ENCODE data around the gene DPYD.

DPYD gene

GRCh38 chr1:97577613-97578012, 343.2 kb downstream of the DPYD start:
- no peak for DNase-seq
- in situ Hi-C loops (cut with MboI; ENCODE audit: low pct_unique_long_range_greater_than_20kb, low sequenced_read_pairs) = no loop called here

DNA sequence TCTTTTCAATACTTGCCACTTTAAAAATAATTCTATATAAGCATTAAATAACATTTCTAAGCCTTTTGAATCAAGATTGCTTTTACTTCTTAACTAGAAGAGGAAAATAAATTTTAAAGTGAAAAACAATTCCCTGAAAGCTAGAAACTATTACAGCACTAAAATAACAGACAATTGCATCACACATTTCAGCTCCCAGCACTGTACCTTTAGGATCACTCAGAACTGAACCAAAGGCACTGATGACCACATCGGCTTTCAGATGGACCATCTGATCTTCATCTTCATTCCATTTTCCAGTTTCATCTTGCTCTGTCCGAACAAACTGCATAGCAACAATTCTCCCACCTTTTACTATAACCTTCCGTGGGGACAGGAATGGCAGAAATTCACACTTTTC, 347.3 kb downstream of the DPYD start:
- in situ Hi-C loops (cut with MboI; ENCODE audit: low pct_unique_long_range_greater_than_20kb, low sequenced_read_pairs) = no loop called here
- no peak for DNase-seq

- in situ Hi-C loops (cut with MboI; ENCODE audit: low pct_unique_long_range_greater_than_20kb, low sequenced_read_pairs) = no loop called here
- no peak for DNase-seq
These were observed 348.3 kb downstream of the DPYD start for GRCh38 chr1:97572561-97572960.

GRCh38 chr1:97571760-97572159, 349.1 kb downstream of the DPYD start:
- in situ Hi-C loops (cut with MboI; ENCODE audit: low pct_unique_long_range_greater_than_20kb, low sequenced_read_pairs) = no loop called here

DNA sequence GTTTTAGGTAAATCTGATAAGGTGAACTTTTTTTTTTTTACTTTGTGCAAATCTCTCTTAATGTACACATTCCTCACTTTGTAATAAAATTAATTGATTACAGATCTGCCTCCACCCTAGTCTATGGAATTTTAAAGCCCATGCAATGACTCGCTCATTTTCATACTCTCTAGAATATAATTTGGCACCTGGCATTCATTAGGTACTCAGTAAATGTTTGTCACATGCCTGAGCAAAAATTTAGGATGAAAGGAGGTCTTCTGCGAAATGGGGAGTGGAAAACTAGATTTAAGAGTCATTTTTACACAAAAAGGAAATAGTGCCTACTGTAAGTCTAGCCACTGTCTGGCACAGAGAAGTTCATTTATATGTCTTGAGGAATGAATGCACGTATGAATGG, 350.1 kb downstream of the DPYD start:
- in situ Hi-C loops (cut with MboI; ENCODE audit: low pct_unique_long_range_greater_than_20kb, low sequenced_read_pairs) = no loop called here
- DNase-seq = no peak

More at GRCh38 chr1:97571760-97572159, 349.1 kb downstream of the DPYD start:
- DNase-seq = no peak

- in situ Hi-C loops (cut with MboI; ENCODE audit: low pct_unique_long_range_greater_than_20kb, low sequenced_read_pairs) = no loop called here
- DNase-seq = no peak
These were observed 353.7 kb downstream of the DPYD start for GRCh38 chr1:97567000-97567749.

- in situ Hi-C loops (cut with MboI; ENCODE audit: low pct_unique_long_range_greater_than_20kb, low sequenced_read_pairs) = no loop called here
- DNase-seq = no peak
These were observed 354.9 kb downstream of the DPYD start for GRCh38 chr1:97565886-97566285.

DNA sequence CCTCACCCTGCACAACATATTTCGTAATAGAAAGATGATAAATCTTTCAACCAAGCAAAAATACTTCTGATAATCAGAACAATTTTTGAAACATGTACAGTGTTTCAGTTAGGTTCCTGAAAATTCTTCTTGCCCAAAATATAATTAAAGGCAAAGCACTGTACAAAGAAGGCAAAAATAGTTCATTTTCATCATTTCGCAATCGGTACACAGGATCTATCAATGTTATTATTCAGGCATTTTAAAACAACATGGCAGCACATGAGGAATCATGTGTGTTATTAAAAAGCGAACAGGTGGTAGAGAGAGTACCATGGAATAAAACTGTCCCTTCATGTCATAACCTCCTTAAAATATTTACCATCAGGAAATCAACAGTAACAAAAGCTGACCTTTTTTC, 356.9 kb downstream of the DPYD start:
- no peak for DNase-seq
- in situ Hi-C loops (cut with MboI; ENCODE audit: low pct_unique_long_range_greater_than_20kb, low sequenced_read_pairs) = no loop called here

GRCh38 chr1:97562081-97562480, 358.8 kb downstream of the DPYD start:
- in situ Hi-C loops (cut with MboI; ENCODE audit: low pct_unique_long_range_greater_than_20kb, low sequenced_read_pairs) = no loop called here
- no peak for DNase-seq

DNA sequence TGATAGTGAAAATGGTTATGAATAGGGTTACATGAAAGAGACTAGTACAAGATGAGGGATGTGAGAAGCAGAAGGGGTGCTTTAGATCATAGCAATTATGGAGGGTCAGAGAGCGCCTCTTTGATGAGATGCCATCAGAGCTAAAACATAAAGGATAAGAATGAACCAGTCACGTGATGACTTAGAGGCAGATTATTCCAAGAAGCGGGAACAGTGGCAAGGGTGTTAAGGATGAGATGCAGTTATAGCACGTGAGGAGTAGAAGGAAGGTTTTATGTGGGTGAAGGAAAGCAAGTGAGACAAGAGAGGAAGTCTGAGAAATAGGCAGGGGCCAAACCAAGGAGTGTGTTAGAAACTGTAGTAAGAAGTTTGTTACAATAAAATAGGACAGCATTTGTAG, 360.1 kb downstream of the DPYD start:
- in situ Hi-C loops (cut with MboI; ENCODE audit: low pct_unique_long_range_greater_than_20kb, low sequenced_read_pairs) = no loop called here
- DNase-seq = no peak

- no peak for DNase-seq
- in situ Hi-C loops (cut with MboI; ENCODE audit: low pct_unique_long_range_greater_than_20kb, low sequenced_read_pairs) = no loop called here
These were observed 366.9 kb downstream of the DPYD start for GRCh38 chr1:97553971-97554370.

DNA sequence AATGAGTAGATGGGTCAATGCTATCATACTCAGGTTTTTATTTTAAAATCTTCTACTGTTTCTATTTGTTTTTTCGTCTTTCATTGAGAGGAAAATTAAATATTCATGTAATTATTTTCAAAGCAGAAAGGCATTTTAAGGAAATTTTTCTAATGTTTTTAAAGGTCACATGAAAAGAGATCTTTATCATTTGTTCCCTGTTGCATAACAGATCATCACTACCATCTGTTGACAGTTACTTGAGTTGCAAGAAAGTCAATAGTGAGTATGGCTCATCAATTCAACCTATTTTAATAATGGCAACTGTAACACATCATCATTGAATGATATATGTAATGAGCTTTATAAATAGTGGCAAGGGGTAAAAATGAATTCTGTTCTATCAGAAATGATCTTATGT, 369.7 kb downstream of the DPYD start:
- in situ Hi-C loops (cut with MboI; ENCODE audit: low pct_unique_long_range_greater_than_20kb, low sequenced_read_pairs) = no loop called here
- DNase-seq = no peak

DNA sequence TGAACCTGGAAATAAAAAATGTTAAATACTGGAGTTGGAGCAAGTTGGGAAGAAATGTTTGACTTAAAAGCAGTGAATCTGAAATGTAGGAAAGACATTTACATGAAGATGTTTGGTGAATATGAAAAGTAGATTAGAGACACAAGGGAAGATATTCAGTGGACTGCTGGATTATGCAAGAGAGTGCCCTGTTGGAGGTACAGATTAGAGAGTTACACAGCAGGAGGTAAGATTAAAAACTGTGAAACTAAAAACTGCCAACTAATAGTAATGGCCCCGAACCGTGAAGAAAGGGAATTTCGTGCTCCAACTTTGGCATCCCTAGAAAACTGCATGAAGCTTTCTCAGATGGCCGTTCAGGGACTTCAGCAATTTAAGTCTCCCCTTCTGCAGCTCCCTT, 375.4 kb downstream of the DPYD start:
- DNase-seq = no peak
- in situ Hi-C loops (cut with MboI; ENCODE audit: low pct_unique_long_range_greater_than_20kb, low sequenced_read_pairs) = no loop called here

GRCh38 chr1:97540346-97540888, 380.4 kb downstream of the DPYD start:
- in situ Hi-C loops (cut with MboI; ENCODE audit: low pct_unique_long_range_greater_than_20kb, low sequenced_read_pairs) = no loop called here

GRCh38 chr1:97538113-97538512, 382.7 kb downstream of the DPYD start:
- in situ Hi-C loops (cut with MboI; ENCODE audit: low pct_unique_long_range_greater_than_20kb, low sequenced_read_pairs) = no loop called here
- DNase-seq = no peak

More at GRCh38 chr1:97540346-97540888, 380.4 kb downstream of the DPYD start:
- no peak for DNase-seq

- DNase-seq = no peak
- in situ Hi-C loops (cut with MboI; ENCODE audit: low pct_unique_long_range_greater_than_20kb, low sequenced_read_pairs) = no loop called here
These were observed 387.5 kb downstream of the DPYD start for GRCh38 chr1:97533358-97533757.

DNA sequence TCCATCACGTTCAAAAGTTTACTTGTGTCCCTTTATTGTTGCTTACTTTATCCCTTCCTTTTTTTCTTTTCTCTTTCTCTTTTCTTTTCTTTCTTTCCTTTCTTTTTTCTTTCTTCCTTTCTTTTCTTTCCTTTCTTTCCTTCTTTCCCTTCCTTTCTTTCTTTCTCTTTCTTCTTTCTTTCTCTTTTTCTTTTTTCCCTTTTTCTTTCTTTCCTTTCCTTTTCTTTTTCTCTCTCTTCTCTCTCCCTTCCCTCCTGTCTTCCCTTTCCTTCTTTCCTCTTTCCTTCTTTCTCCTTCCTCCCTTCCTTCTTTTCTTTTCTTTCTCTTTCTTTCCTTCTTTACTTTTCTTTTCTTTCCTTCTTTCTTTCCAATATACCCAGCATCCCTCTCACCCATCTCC, 391.2 kb downstream of the DPYD start:
- DNase-seq = no peak
- in situ Hi-C loops (cut with MboI; ENCODE audit: low pct_unique_long_range_greater_than_20kb, low sequenced_read_pairs) = no loop called here

- no peak for DNase-seq
These were observed 396.6 kb downstream of the DPYD start for GRCh38 chr1:97524211-97524610.

GRCh38 chr1:97516588-97516987, 404.2 kb downstream of the DPYD start:
- in situ Hi-C loops (cut with MboI; ENCODE audit: low pct_unique_long_range_greater_than_20kb, low sequenced_read_pairs) = no loop called here
- no peak for DNase-seq

More at GRCh38 chr1:97524211-97524610, 396.6 kb downstream of the DPYD start:
- in situ Hi-C loops (cut with MboI; ENCODE audit: low pct_unique_long_range_greater_than_20kb, low sequenced_read_pairs) = no loop called here

GRCh38 chr1:97508653-97509218, 412.1 kb downstream of the DPYD start:
- DNase-seq = no peak
- in situ Hi-C loops (cut with MboI; ENCODE audit: low pct_unique_long_range_greater_than_20kb, low sequenced_read_pairs) = no loop called here

GRCh38 chr1:97507863-97508262, 413.0 kb downstream of the DPYD start:
- in situ Hi-C loops (cut with MboI; ENCODE audit: low pct_unique_long_range_greater_than_20kb, low sequenced_read_pairs) = no loop called here
- DNase-seq = no peak
